BLaER1 (cell line): ENCODE data around the gene CPED1.
"Not testable (repeated sequence)": the region's sequence is repeated elsewhere in the genome, so short reads cannot be mapped to it uniquely, and the experiment has no call there.

Source experiments
- H3K27ac ChIP-seq: shearing (Covaris generic); formaldehyde crosslinking; 2 replicates; pipeline ENCODE4 v1.8.1; 2022
- H3K27me3 ChIP-seq: shearing (Covaris generic); formaldehyde crosslinking; 2 replicates; pipeline ENCODE4 v1.8.1; 2022
- H3K36me3 ChIP-seq: shearing (Covaris generic); formaldehyde crosslinking; 2 replicates; pipeline ENCODE4 v1.8.1; 2022
- H3K4me1 ChIP-seq: shearing (Covaris generic); formaldehyde crosslinking; 2 replicates; pipeline ENCODE4 v1.8.1; 2022
- H3K4me2 ChIP-seq: shearing (Covaris generic); formaldehyde crosslinking; 2 replicates; pipeline ENCODE4 v1.8.1; 2022
- H3K4me3 ChIP-seq: shearing (Covaris generic); formaldehyde crosslinking; 2 replicates; pipeline ENCODE4 v1.8.1; 2022
- H3K9ac ChIP-seq: shearing (Covaris generic); formaldehyde crosslinking; 2 replicates; pipeline ENCODE4 v1.8.1; 2022
- H3K9me3 ChIP-seq: shearing (Covaris generic); formaldehyde crosslinking; 2 replicates; pipeline ENCODE4 v1.8.1; 2022
- H4K20me1 ChIP-seq: shearing (Covaris generic); formaldehyde crosslinking; 2 replicates; pipeline ENCODE4 v1.8.1; 2022
- Cebpa-rat ChIP-seq: shearing (Covaris generic); IDR thresholded peaks from 2 replicates; pipeline ENCODE4 v1.8.1; 2022

Gene CPED1

DNA sequence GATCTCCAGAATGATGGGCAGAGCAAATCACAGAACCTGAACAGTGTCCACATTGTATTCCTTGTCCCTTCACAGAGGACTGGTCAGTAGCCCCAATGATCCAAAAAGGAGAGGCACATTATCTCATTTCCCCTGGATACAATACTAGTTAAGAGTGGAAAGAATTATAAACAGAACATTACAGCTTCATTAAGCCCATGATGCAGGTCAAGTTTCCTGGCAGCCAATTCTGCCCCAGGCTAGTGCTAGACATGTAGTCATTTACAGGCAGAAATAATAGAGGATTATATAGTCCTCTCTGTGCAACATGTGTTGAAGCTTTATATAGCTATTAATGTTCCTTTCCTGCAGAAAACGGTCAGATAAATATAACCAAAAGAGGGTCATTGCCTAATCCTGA lies 216.0 kb downstream of the CPED1 start:
- H3K4me1 ChIP-seq, result peaks cover 53% of the 10 kb centered on the region
- no peak overlapping the region for H3K4me3 ChIP-seq
- peak overlapping the region; percentile 82 for H3K4me2 ChIP-seq
- H3K9ac ChIP-seq, result no peak overlapping the region
- H3K36me3 ChIP-seq, result no peaks in the 10 kb centered on the region
- TF ChIP-seq Cebpa-rat, result no peak
- no peaks in the 10 kb centered on the region for H4K20me1 ChIP-seq
- no peaks in the 10 kb centered on the region for H3K9me3 ChIP-seq
- H3K27me3 ChIP-seq, result no peaks in the 10 kb centered on the region
- peak overlapping the region; percentile 75; the same call in 1 of the 2 replicates for H3K27ac ChIP-seq

DNA sequence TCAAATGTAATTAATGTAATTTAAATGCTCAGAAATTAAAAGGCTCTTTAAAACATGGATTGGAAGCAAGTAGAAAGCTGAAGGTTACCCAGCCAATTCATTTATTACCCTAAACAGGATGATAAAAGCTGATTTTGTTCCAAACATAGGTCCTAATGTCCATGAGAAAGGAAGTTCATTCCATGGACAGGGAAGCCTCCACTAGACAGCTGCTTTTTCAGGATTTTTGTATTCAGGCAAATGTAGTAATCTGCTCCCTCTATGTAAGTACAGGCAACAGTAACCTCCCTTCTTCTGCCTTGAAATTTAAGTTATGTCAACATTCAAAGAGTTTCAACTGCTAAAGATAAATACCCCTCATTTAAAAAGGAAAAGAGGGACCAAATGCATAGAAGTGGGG lies 217.3 kb downstream of the CPED1 start:
- Histone ChIP-seq H3K4me3 (no peak overlapping the region), H3K9ac (no peak overlapping the region), H3K4me1 (peaks cover 50% of the 10 kb centered on the region), H3K4me2 (no peak overlapping the region), H4K20me1 (no peaks in the 10 kb centered on the region), H3K27ac (no peak overlapping the region), H3K9me3 (no peaks in the 10 kb centered on the region), H3K36me3 (no peaks in the 10 kb centered on the region), H3K27me3 (no peaks in the 10 kb centered on the region)
- no peak for TF ChIP-seq Cebpa-rat

- H3K36me3 ChIP-seq, result no peaks in the 10 kb centered on the region
- H3K27me3 ChIP-seq, result no peaks in the 10 kb centered on the region
- H3K4me1 ChIP-seq, result peaks cover 33% of the 10 kb centered on the region
- H3K4me2 ChIP-seq, result peak overlapping the region; percentile 65
- no peak overlapping the region for H3K9ac ChIP-seq
- peak overlapping the region; percentile 32 for H3K27ac ChIP-seq
- H4K20me1 ChIP-seq, result no peaks in the 10 kb centered on the region
- no peak overlapping the region for H3K4me3 ChIP-seq
- no peaks in the 10 kb centered on the region for H3K9me3 ChIP-seq
- no peak for TF ChIP-seq Cebpa-rat
These were observed 222.7 kb downstream of the CPED1 start for GRCh38 chr7:121211253-121211652.

DNA sequence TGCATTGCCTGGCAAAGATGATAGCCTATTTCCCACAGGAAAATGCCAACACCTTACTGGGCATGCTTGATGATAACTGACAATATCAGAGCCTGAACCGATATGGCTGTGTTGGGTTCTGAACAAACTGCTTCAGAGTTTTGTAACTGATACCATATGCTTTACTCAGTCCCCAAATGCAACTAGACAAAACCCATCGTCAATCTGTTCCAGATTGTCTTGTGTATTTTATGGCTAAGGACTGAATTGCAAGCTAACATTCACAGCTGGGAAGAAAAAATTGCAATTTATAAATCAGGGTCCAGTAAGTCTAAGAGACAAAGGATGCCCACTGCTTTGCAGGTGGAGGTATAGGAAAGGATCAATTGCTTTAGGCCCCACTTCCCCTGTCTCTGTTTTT lies 223.5 kb downstream of the CPED1 start:
- H3K4me3 ChIP-seq, result no peak overlapping the region
- H3K27me3 ChIP-seq, result no peaks in the 10 kb centered on the region
- H3K27ac ChIP-seq, result peak overlapping the region; percentile 32; the same call in 1 of the 2 replicates
- H4K20me1 ChIP-seq, result no peaks in the 10 kb centered on the region
- no peaks in the 10 kb centered on the region for H3K36me3 ChIP-seq
- H3K9me3 ChIP-seq, result no peaks in the 10 kb centered on the region
- peak overlapping the region; percentile 65 for H3K4me2 ChIP-seq
- H3K9ac ChIP-seq, result no peak overlapping the region
- no peak for TF ChIP-seq Cebpa-rat
- peaks cover 33% of the 10 kb centered on the region for H3K4me1 ChIP-seq

DNA sequence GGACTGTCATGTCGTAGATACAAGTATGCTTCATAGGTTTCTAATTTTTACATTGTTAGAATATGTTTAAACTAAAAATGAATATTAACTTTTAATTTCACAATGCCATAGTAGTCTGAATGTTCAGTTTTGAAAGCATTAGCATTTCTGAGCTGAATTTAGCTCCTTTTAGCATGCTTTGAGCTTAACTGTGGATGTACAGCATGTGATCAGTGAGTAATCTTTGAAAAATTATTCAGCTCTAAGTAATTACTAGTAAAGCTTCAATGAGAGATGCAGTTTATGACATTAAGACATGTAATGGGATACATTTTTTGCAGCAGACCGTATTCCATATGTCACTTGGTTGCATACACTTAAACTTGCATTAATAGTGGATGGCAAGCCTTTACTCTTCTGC lies 226.1 kb downstream of the CPED1 start:
- Histone ChIP-seq H3K9me3 (no peaks in the 10 kb centered on the region), H3K27ac (no peak overlapping the region), H3K9ac (no peak overlapping the region), H3K4me2 (no peak overlapping the region), H3K36me3 (no peaks in the 10 kb centered on the region), H3K4me3 (no peak overlapping the region), H4K20me1 (no peaks in the 10 kb centered on the region), H3K27me3 (no peaks in the 10 kb centered on the region), H3K4me1 (peaks cover 43% of the 10 kb centered on the region)
- TF ChIP-seq Cebpa-rat, result no peak

- no peak overlapping the region for H3K4me3 ChIP-seq
- H3K9ac ChIP-seq, result no peak overlapping the region
- H3K27ac ChIP-seq, result no peak overlapping the region
- no peaks in the 10 kb centered on the region for H3K36me3 ChIP-seq
- peak overlapping the region; percentile 50 for H3K4me2 ChIP-seq
- H3K9me3 ChIP-seq, result peaks cover 19% of the 10 kb centered on the region
- no peak for TF ChIP-seq Cebpa-rat
- H3K4me1 ChIP-seq, result peaks cover 14% of the 10 kb centered on the region
- no peaks in the 10 kb centered on the region for H4K20me1 ChIP-seq
- no peaks in the 10 kb centered on the region for H3K27me3 ChIP-seq
These were observed 230.5 kb downstream of the CPED1 start for GRCh38 chr7:121219026-121219425.

DNA sequence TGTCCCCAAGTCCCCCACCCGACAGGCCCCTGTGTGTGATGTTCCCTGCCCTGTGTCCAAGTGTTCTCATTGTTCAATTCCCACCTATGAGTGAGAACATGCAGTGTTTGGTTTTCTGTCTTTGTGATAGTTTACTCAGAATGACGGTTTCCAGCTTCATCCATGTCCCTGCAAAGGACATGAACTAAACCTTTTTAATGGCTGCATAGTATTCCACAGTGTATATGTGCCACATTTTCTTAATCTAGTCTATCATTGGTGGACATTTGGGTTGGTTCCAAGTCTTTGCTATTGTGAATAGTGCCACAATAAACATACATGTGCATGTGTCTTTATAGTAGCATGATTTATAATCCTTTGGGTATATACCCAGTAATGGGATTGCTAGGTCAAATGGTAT lies 232.6 kb downstream of the CPED1 start:
- not testable (repeated sequence) for H3K4me3 ChIP-seq, H3K9ac ChIP-seq, H3K4me2 ChIP-seq, H4K20me1 ChIP-seq, H3K27ac ChIP-seq, H3K27me3 ChIP-seq, H3K36me3 ChIP-seq
- H3K9me3 ChIP-seq, result peaks cover 23% of the 10 kb centered on the region
- peaks cover 14% of the 10 kb centered on the region for H3K4me1 ChIP-seq

DNA sequence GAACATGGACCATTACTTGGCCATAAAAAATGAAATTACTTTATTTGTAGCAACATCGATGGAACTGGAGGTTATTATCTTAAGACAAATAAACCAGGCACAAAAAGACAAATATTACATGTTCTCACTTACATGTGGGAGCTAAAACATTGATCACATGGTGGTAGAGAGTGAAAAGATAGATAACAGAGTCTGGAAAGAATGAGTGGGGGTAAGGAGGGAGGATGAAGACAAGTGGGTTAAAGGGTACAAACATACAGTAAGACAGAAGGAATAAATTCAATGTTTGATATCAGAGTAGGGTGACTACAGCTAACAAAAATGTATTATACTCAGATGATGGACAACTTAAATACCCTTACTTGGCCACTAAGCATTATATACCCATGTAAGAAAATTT lies 240.3 kb downstream of the CPED1 start:
- no peak for TF ChIP-seq Cebpa-rat
- H3K4me3 ChIP-seq, result no peak overlapping the region

GRCh38 chr7:121235201-121235600 lies 246.7 kb downstream of the CPED1 start:
- Histone ChIP-seq H3K27ac (no peak overlapping the region), H3K4me1 (no peaks in the 10 kb centered on the region; the same call in 1 of the 2 replicates), H4K20me1 (no peaks in the 10 kb centered on the region), H3K9ac (no peak overlapping the region), H3K27me3 (no peaks in the 10 kb centered on the region), H3K4me2 (no peak overlapping the region), H3K4me3 (no peak overlapping the region), H3K9me3 (peaks cover 5% of the 10 kb centered on the region; the same call in 1 of the 2 replicates), H3K36me3 (peaks cover 6% of the 10 kb centered on the region)
- TF ChIP-seq Cebpa-rat, result no peak

More for the DNA sequence above, 240.3 kb downstream of the CPED1 start:
- Histone ChIP-seq H3K9me3 (peaks cover 17% of the 10 kb centered on the region), H3K4me1 (no peaks in the 10 kb centered on the region; the same call in 1 of the 2 replicates), H3K36me3 (peaks cover 14% of the 10 kb centered on the region), H3K27me3 (no peaks in the 10 kb centered on the region), H3K4me2 (no peak overlapping the region), H3K27ac (no peak overlapping the region), H3K9ac (no peak overlapping the region), H4K20me1 (no peaks in the 10 kb centered on the region)

DNA sequence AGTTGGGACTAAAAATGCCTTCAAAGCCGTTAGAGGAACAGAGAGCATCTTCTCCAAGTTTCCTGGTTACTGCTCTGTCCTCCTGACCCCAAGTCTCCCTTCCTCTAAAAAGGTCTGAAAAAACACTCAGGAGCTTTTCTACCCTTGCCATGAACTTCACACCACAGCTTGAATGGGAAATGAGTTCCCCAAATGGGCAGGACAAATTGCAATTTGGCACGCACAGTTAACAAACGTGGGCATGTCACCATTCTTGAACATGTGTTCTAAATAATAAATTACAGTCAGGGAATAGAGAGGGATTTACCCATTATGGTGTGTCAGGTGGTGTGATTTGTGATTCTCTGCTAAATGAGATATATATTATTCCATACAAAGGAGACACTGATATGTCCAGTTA lies 249.1 kb downstream of the CPED1 start:
- H3K36me3 ChIP-seq, result peaks cover 6% of the 10 kb centered on the region
- no peaks in the 10 kb centered on the region for H3K27me3 ChIP-seq
- H3K9me3 ChIP-seq, result no peaks in the 10 kb centered on the region
- H3K9ac ChIP-seq, result no peak overlapping the region
- no peak overlapping the region for H3K27ac ChIP-seq
- H3K4me2 ChIP-seq, result no peak overlapping the region
- TF ChIP-seq Cebpa-rat, result no peak
- no peaks in the 10 kb centered on the region for H4K20me1 ChIP-seq
- no peaks in the 10 kb centered on the region for H3K4me1 ChIP-seq
- no peak overlapping the region for H3K4me3 ChIP-seq
